ENCODE results near the gene GOLGA2. TPM values are rescaled to one million over a fixed set of nuclear protein-coding genes. Genes with fewer than 3 reads are reported as not detected.
A peak's percentile ranks its signal among the peaks of the same experiment; 100 is the strongest.

Gene GOLGA2
- total and polyA plus RNA-seq, 2 of the 13 experiments (the other 11 are each of a cell fraction or from before 2014, with no cell fraction given): 45.3 to 45.8 TPM

GRCh38 chr9:128296340-128297220 is 20.8 kb upstream of the GOLGA2 start (continued):
- TF ChIP-seq FUBP1 (CRISPR knock-in tag; IDR thresholded peaks at IDR 0.05; ENCODE audit: borderline replicate concordance) (no peak), REXO4 (CRISPR knock-in tag; IDR thresholded peaks at IDR 0.05; ENCODE audit: borderline replicate concordance) (no peak), GPN1 (CRISPR knock-in tag; IDR thresholded peaks at IDR 0.05; ENCODE audit: borderline replicate concordance) (no peak), PREB (CRISPR knock-in tag; IDR thresholded peaks at IDR 0.05) (no peak), ZFAT (CRISPR knock-in tag; conservative IDR thresholded peaks at IDR 0.05) (no peak), FOXJ3 (CRISPR knock-in tag; IDR thresholded peaks at IDR 0.05; ENCODE audit: borderline replicate concordance) (no peak), ZSCAN5A (CRISPR knock-in tag; IDR thresholded peaks at IDR 0.05; ENCODE audit: borderline replicate concordance) (no peak), ATF1 (CRISPR knock-in tag; IDR thresholded peaks at IDR 0.05) (no peak), GPBP1L1 (CRISPR knock-in tag; IDR thresholded peaks at IDR 0.05) (no peak), MED1 (CRISPR knock-in tag; IDR thresholded peaks at IDR 0.05) (0 out of 2 replicates have a peak, but pooled peaks have one; percentile 11), ZNF709 (CRISPR knock-in tag; IDR thresholded peaks at IDR 0.05) (no peak), USF2 (IDR thresholded peaks at IDR 0.05; ENCODE audit: low read depth, low read length) (no peak), USF2 (CRISPR knock-in tag; IDR thresholded peaks at IDR 0.05; ENCODE audit: borderline replicate concordance) (no peak), ZNF44 (CRISPR knock-in tag; IDR thresholded peaks at IDR 0.05) (no peak), ZNF160 (CRISPR knock-in tag; IDR thresholded peaks at IDR 0.05) (no peak), CEBPB (IDR thresholded peaks at IDR 0.05; ENCODE audit: borderline replicate concordance, low read depth, low read length) (peak; percentile 51; the same call in 1 of the 2 replicates), ZFP36L2 (CRISPR knock-in tag; IDR thresholded peaks at IDR 0.05) (no peak), ZSCAN30 (CRISPR knock-in tag; IDR thresholded peaks at IDR 0.05) (no peak), NFYB (CRISPR knock-in tag; IDR thresholded peaks at IDR 0.05) (no peak), MAZ (IDR thresholded peaks at IDR 0.05; ENCODE audit: borderline replicate concordance, low read depth, low read length) (no peak), MAZ (CRISPR knock-in tag; IDR thresholded peaks at IDR 0.05; ENCODE audit: low read depth) (peak; percentile 6; the same call in 1 of the 2 replicates)

All from HepG2 (cell line).